GM18907 (cell line): Measurements from ENCODE around the gene MZT2A.
"Not testable (repeated sequence)": the region's sequence is repeated elsewhere in the genome, so short reads cannot be mapped to it uniquely, and the experiment has no call there.

Source experiments
- ATAC-seq: cut with Tn5 transposase; IDR thresholded peaks from one replicate; pipeline ENCODE4 v1.9.1; 2021; ENCODE audit warnings: mild to moderate bottlenecking, moderate library complexity; ENCODE audit not compliant: unreplicated experiment

MZT2A gene

GRCh38 chr2:131520526-131520925 is 28.3 kb upstream of the MZT2A start:
- no peak for ATAC-seq

DNA sequence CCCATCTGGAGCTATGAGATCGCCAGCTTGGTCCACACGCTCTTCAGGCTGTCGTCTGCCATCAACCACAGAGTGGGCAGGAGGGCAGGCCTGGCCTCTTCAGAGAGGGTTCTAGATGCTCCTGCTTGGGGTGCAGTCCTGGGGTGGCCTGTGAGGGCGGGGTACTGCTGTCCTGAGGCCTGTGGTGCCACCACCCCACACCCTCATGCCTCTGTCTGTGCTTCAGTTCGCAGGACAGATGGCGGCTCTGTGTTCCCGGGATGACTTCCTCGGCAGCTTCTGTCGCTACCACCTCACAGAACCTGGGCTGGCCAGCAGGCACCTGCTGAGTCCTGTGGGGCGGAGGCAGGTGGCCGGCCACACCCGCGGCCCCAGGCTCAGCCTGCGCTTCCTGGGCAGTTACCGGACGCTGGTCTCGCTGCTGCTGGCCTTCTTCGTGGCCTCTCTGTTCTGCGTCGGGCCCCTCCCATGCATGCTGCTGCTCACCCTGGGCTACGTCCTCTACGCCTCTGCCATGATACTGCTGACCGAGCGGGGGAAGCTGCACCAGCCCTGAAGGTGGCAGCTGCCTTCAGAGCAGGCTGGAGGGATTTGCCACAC is 27.8 kb upstream of the MZT2A start:
- ATAC-seq = not testable (repeated sequence)

DNA sequence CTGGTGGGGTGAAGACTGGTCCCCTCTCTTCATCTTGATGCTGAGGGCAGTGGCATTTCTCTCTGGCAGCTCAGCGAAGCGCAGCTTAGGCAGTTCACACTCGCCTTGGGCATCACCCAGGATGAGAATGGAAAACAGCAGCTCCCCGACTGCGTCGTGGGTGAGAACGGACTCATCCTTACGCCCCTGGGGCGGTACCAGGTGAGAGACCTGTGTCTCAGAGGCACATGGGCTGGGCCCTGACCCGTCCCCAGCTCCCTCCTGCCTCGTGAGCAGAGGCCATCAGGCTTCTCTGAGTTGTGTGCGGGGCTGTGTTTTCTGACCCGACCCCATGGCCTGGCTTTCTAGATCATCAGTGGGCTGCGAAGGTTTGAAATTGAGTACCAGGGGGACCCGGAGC is 27.3 kb upstream of the MZT2A start:
- no peak for ATAC-seq

- ATAC-seq = not testable (repeated sequence)
These were observed 26.3 kb upstream of the MZT2A start for GRCh38 chr2:131518531-131518930.

GRCh38 chr2:131517856-131518255 is 25.7 kb upstream of the MZT2A start:
- ATAC-seq = not testable (repeated sequence)

DNA sequence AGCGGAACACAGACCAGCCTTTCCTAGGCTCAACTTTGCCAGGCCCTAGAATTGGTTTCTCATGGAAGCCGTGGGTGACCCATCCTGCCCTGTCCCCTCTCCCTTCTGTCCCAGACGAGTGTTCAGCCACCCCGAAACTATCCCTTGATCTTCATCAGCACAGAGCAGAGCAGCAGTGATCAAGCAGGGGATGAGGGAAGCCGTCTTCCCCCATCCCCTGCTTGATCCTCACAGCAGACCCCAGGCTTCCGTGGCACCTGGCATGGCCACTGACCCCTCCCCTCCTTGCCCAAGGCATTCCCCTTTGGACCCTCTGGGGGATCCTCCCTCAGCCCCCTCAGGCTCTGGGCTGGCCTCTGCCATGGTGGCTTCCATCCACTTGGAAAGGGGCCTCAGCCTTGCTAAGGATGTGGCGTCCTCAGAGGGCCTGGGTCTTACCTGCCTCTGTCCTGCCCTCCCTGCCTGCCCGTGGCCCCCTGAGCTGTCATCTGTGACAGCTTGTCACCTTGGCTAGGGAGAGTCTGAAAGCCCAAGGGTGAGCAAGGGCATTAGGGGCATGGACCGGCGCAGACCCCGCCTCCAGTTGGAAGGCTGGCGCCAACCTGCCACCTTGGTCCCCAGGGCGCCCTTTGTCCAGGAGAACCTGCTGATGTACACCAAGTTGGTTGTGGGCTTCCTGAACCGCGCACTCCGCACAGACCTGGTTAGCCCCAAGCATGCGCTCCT is 25.1 kb upstream of the MZT2A start:
- ATAC-seq = no peak

DNA sequence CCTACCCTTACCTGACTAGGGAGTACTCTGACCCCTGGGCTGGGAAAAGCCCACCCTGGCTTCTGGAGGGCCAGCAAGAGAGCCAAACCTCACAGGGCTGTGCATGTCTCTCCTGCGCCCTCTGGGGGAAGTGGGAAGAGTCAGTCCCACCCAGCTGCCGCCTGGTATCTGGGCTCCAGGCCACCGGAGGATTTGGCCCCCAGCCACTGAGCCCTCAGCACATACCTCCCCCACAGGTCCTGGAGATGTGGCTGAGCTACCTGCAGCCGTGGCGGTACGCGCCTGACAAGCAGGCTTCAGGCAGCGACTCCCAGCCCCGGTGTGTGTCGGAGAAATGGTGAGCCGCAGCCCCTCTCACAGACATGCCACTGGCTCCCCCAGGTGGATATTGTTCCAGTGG is 24.4 kb upstream of the MZT2A start:
- not testable (repeated sequence) for ATAC-seq

DNA sequence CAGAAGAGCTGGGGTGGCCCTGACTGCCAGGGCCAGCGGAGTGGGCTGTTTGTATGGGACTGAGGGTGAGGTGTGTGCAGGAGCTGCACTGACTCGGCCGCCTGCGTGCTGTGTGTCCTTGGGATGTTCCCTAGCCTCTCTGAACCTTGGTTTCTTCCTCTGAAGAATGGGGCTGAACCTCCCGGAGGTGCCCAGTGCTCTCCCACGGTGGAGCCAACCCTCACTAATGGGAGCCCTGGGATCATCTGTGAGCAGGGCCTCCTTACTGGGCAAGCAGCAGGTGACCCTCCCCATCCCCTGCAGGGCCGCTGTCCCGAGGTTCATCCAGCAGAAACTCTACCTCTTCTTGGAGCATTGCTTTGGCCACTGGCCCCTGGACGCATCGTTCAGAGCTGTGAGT is 23.8 kb upstream of the MZT2A start:
- ATAC-seq = no peak

GRCh38 chr2:131515235-131515634 is 23.0 kb upstream of the MZT2A start:
- ATAC-seq = not testable (repeated sequence)

DNA sequence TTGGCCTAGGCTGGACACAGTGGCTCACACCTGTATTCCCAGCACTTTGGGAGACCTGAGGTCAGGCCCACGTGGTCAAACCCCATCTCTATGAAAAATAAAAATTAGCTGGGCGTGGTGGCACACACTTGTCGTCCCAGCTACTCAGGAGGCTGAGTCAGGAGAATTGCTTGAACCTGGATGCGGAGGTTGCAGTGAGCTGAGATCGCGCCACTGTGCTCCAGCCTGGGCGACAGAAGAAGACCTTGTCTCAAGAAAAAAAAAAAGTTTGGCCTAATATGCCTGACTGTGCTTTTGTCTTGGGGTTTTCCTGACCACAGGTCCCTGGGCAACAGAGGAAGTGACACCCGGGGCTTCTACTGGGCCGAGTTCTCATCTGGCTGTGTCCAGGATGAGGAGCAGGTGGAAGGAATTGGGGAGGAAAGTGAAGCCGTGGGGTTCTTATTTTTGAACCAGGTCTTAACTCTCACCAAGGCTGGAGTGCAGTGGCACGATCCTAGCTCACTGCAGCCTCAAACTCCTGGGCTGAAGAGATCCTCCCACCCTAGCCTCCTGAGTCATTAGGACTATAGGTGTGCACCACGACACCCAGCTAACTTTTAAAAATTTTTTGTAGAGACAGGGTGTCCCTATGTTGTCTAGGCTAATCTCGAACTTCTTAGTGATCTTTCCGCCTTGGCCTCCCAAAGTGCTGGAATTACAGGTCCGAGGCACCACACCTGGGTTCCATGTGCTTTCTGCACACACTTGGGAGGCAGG is 22.4 kb upstream of the MZT2A start:
- ATAC-seq = peak; percentile 89

GRCh38 chr2:131511969-131512870 is 20.0 kb upstream of the MZT2A start:
- ATAC-seq = not testable (repeated sequence)

DNA sequence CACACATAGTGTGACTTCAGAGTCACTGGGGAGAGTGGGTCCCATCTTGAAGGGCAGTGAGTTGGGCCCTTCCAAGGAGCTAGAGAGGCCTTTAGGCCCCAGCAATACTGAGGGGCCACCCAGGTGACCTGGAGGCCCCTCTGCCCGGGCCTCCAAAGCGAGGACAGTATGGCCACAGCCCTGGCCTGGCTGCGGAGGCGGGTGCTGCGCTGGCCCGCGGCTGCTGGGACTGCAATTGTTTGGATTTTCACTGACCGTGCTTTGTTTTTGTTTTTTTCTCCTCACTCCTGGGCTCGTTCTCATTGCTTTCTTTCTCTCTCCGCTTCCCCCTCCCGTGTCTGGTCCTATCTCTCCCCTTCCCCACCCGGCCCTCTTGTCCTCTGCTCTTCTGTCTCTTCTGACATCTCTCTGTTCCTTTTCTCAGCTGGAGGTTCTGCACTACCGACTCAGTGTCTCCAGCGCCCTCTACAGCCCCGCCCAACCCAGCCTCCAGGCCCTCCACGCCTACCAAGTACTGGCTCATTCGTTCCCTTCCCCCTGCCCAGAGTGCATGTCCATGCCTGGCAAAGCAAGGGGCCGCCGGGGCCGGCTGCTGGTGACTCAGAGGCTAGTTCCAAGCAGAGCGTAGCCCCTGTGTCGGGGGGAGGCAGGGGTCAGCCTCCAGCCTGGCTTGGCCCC is 19.2 kb upstream of the MZT2A start:
- not testable (repeated sequence) for ATAC-seq

GRCh38 chr2:131509615-131510014 is 17.4 kb upstream of the MZT2A start:
- ATAC-seq = no peak

DNA sequence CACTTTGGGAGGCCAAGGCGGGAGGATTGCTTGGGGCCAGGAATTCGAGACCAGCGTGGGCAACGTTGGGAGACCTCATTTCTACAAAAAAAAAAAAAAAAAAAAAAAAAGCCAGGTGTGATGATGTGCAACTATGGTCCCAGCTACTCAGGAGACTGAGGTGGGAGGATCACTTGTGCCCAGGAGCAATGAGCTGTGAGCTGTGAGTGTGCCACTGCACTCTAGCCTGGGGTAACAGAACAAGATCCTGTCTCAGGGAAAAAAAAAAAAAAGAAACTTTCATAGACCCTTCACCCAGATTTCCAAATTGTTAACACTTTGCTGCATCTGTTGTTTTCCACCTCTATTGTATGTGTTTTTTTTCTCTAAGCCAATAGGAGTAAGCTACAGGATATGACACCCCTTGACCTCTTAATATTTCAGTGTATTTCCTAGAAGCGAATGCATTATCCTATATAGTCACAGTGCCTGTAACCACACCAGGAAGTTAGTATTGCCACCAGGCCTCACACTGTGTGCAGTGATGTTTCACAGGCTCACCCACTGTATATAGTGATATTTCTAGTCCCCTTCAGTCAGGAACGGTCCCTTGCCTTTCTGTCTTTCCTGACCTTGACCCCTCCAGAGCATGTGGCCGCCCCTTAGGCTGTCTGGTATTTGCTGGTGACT is 12.0 kb upstream of the MZT2A start:
- not testable (repeated sequence) for ATAC-seq

GRCh38 chr2:131503587-131503986 is 11.4 kb upstream of the MZT2A start:
- ATAC-seq = not testable (repeated sequence)

DNA sequence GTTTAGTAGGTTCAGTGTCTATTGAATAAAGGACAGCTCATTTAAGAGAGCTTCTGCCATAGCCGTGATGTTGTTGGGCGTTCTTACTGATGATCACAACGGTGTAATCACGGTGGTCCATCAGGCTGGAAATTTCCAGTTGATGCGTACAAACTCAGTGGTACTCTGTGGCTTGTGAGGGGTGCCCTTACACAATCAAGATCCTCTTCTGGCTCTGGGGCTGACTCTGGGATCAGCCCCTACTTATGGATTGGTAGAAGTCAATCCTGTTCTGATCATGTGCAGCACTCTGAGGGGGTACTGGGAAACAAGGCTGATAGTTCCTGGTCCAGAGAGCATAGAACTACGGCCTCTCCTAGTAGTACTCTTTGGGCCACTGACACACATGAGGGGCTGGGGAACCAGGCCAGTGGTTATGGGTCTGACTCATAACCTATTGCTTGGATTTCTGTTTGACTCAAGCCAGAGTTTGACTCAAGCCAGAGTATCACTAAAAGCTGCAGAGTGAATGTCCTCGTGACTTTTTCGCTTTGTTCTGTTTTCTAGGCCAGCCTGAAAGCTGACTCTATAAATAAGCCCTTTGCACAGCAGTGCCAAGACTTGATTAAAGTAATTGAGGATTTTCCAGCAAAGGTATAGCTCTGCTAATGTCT is 6.2 kb upstream of the MZT2A start:
- ATAC-seq = peak; percentile 85

GRCh38 chr2:131495506-131495905 is 3.3 kb upstream of the MZT2A start:
- not testable (repeated sequence) for ATAC-seq

- peak; percentile 30 for ATAC-seq
These were observed 1.2 kb upstream of the MZT2A start for GRCh38 chr2:131493199-131493968.
